ENCODE results near the gene PDC. TPM values are rescaled to one million over a fixed set of nuclear protein-coding genes. Genes with fewer than 3 reads are reported as not detected.
"Not testable (repeated sequence)": the region's sequence is repeated elsewhere in the genome, so short reads cannot be mapped to it uniquely, and the experiment has no call there.

The PDC gene
- total RNA-seq, 2 donors from 2014 or later = not detected

DNA sequence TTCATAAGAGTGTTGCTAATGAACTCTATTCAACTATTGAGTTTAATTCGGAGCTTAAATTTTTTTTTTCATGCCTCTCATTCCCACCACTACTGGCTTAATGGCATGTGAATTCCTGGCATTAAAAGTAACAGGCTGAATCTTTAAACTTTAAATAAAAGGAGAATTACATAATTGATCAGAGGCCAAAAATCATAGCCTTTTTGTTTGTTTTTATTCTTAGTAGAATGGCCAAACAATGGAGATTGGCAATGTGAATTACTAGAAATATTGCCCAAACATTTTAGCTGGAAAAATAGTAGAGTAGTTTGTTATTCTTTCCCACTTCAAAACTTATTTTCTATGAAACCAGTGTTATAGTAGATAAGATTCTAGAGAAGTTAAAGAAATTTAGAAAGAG is 25.1 kb upstream of the PDC start:
- Mint-ChIP-seq H3K27ac (no peak overlapping the region), H3K4me3 (no peak overlapping the region), H3K4me1 (ENCODE audit: low read depth) (no peaks in the 10 kb centered on the region), H3K36me3 (ENCODE audit: insufficient read depth in 2 of 2) (no peaks in the 10 kb centered on the region), H3K9me3 (no peaks in the 10 kb centered on the region), H3K27me3 (ENCODE audit: low read depth) (no peaks in the 10 kb centered on the region)
- no peak for ATAC-seq (replicated peaks in 1 of 2)
- DNase-seq = no peak

DNA sequence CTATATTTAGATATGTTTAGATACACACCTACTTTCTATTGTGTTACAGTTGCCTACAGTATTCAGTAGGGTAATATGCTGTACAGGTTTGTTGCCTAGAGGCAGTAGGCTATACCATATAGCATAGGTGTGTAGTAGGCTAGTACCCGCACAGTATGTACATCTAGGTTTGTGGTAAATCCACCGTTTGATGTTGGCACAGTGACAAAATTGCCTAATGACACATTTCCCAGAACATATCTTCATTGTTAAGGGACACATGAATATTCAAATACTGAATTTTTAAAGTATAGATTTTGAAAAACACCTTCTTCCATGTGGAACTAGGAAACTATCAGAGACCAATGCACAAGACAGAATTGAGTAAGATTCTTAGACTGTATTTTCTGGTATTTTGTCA is 22.6 kb upstream of the PDC start:
- ATAC-seq (replicated peaks in 1 of 2) (no peak), DNase-seq (no peak)
- no peaks in the 10 kb centered on the region for H3K4me1 Mint-ChIP-seq (ENCODE audit: low read depth)
- H3K36me3 Mint-ChIP-seq (ENCODE audit: insufficient read depth in 2 of 2) = no peaks in the 10 kb centered on the region
- H3K27ac Mint-ChIP-seq = no peak overlapping the region
- no peak overlapping the region for H3K4me3 Mint-ChIP-seq
- no peaks in the 10 kb centered on the region for H3K9me3 Mint-ChIP-seq
- H3K27me3 Mint-ChIP-seq (ENCODE audit: low read depth) = no peaks in the 10 kb centered on the region

DNA sequence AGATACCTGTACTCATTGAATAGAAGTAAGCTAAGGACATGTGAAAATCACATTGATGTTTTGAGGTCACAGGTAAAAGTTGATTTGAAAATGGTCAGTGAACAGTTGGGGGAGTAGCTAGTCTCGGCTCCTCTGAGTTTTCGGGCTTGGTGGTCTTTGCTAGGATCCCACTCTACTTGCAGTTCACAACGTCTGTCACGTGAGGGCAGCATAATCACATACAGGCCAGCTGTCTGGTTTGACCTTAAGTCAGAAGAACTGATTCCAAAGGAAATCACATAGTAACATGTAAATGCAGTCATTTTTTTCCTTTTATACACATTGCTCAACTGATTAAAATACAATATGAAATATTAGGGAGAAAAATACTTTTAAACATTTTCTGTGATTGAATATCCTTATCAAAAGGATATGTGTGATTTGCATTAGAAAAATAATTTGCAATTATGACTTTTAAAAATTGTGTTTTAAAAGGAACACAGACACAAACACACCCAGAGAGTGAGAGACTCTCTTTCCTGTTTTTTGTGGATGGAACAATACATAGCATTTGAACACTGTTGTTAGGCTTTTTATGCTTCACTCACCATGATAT is 21.8 kb upstream of the PDC start:
- Mint-ChIP-seq H3K36me3 (ENCODE audit: insufficient read depth in 2 of 2) (no peaks in the 10 kb centered on the region), H3K27ac (no peak overlapping the region)
- ATAC-seq (replicated peaks in 1 of 2) = peak; percentile 51 to 61

DNA sequence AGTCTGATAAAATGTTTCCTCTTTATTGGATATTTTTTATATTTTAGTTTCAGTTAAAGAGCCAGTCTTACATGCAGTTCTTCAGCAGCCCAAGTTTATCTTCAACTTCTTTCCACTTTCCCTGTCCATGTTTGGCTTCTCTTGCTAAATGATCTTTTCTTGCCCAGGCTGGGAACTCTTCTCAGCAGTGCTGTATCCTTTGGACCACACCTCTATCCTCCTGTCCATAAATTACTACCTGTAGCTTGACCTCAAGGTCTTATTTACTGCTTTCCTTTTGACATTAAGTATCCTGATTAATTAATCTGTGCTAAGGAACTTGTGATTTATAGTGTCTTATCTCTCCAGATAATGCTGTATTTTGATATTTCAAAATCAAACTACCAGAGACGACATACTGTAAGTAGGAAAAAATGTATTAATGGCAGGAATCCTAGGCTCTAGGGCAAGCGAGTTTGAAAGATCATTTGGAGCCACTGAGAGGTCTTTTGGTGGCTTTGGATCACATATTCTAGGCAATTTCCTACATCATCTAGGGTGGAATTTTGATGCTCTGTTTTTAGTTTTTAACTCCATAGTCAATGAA is 20.5 kb upstream of the PDC start:
- no peaks in the 10 kb centered on the region for H3K4me1 Mint-ChIP-seq (ENCODE audit: low read depth)
- H3K27ac Mint-ChIP-seq = no peak overlapping the region
- ATAC-seq (replicated peaks in 1 of 2) (no peak), DNase-seq (no peak)
- no peak overlapping the region for H3K4me3 Mint-ChIP-seq
- no peaks in the 10 kb centered on the region for H3K27me3 Mint-ChIP-seq (ENCODE audit: low read depth)
- H3K9me3 Mint-ChIP-seq = no peaks in the 10 kb centered on the region
- no peaks in the 10 kb centered on the region for H3K36me3 Mint-ChIP-seq (ENCODE audit: insufficient read depth in 2 of 2)

More for the DNA sequence above, 21.8 kb upstream of the PDC start:
- no peaks in the 10 kb centered on the region for H3K9me3 Mint-ChIP-seq
- no peaks in the 10 kb centered on the region for H3K4me1 Mint-ChIP-seq (ENCODE audit: low read depth)
- no peaks in the 10 kb centered on the region for H3K27me3 Mint-ChIP-seq (ENCODE audit: low read depth)
- peak; percentile 56 to 65 for DNase-seq
- H3K4me3 Mint-ChIP-seq = no peak overlapping the region

DNA sequence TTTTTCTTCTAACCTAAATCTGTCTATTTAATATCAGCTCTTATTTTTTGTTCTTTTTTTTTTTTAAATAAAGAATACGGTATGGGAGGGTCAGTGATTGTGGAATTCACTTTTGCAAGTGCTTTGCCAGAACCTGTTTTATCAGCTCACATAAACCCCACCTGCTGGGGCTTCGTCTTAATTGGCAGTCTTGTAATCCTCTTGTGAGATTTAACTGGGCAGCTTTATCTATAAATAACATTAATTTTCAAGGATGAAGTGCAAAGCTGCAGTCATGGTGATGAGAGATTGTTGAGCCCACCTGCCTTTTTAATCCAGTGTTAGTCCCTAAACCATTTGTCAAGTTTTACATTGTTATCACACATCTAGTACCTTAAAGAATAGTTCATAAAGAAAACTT is 18.2 kb upstream of the PDC start:
- Mint-ChIP-seq H3K27me3 (ENCODE audit: low read depth) (no peaks in the 10 kb centered on the region), H3K4me1 (ENCODE audit: low read depth) (no peaks in the 10 kb centered on the region)

DNA sequence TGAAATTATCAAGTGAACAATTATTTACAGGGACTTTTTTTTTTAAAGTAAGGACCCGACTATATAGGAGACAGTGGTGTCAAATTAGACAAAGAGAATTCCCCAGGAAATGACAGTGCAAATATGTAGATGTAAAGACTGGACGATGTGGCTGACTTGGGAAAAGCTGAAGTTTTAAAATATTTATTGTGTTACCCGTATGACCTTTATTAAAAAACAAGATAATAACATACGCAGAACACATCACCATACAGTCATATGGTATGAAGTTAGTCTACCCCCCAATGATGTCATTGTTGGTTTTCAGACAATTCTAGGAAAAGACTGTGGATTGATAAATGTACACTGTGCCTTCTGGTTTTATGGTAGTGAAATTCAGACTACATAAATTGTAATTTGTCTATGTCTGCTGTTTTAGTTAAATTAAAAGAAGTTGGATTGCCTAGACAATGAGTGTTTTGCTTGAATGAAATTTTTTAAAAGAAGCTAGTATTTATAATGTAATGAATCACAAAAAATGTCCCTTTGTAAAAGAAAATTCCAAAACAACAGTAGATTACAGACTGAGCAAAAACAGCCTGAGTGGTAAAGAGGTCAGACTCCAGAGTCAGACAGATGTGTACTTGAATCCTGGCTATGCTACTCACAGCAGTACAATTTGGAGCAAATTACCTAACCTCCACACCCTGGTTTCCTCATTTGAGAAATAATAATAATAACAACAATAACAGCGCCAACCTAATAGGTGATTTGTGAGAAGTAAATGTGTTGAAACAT is 15.5 kb upstream of the PDC start:
- no peak for ATAC-seq (replicated peaks in 1 of 2)
- Mint-ChIP-seq H3K27ac (no peak overlapping the region), H3K4me1 (ENCODE audit: low read depth) (no peaks in the 10 kb centered on the region), H3K9me3 (no peaks in the 10 kb centered on the region), H3K4me3 (no peak overlapping the region), H3K27me3 (ENCODE audit: low read depth) (no peaks in the 10 kb centered on the region), H3K36me3 (ENCODE audit: insufficient read depth in 2 of 2) (no peaks in the 10 kb centered on the region)
- DNase-seq = no peak

More for the DNA sequence above, 18.2 kb upstream of the PDC start:
- ATAC-seq (replicated peaks in 1 of 2) (no peak), DNase-seq (no peak)
- no peaks in the 10 kb centered on the region for H3K36me3 Mint-ChIP-seq (ENCODE audit: insufficient read depth in 2 of 2)
- H3K9me3 Mint-ChIP-seq = no peaks in the 10 kb centered on the region
- no peak overlapping the region for H3K27ac Mint-ChIP-seq
- no peak overlapping the region for H3K4me3 Mint-ChIP-seq

DNA sequence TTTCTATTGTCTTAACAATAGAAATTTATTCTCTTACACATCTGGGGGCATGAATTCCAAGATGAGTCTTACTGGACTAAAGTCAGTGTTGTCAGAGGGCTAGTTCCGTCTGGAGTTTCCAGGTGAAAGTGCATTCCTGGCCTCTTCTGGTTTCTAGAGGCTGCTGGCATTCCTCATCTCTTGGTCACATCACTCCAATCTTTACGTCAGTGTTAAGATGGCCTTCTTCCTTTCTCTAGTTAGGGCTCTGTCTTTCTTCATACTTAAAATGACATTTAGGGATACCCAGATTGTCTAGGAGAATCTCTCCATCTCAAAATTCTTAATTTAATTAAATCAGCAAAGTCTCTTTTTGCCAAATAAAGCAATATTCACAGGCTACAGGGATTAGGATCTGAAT is 13.3 kb upstream of the PDC start:
- DNase-seq (no peak), ATAC-seq (replicated peaks in 1 of 2) (no peak)
- Mint-ChIP-seq H3K4me3 (no peak overlapping the region), H3K36me3 (ENCODE audit: insufficient read depth in 2 of 2) (no peaks in the 10 kb centered on the region), H3K27ac (no peak overlapping the region), H3K9me3 (no peaks in the 10 kb centered on the region), H3K4me1 (ENCODE audit: low read depth) (no peaks in the 10 kb centered on the region), H3K27me3 (ENCODE audit: low read depth) (no peaks in the 10 kb centered on the region)

DNA sequence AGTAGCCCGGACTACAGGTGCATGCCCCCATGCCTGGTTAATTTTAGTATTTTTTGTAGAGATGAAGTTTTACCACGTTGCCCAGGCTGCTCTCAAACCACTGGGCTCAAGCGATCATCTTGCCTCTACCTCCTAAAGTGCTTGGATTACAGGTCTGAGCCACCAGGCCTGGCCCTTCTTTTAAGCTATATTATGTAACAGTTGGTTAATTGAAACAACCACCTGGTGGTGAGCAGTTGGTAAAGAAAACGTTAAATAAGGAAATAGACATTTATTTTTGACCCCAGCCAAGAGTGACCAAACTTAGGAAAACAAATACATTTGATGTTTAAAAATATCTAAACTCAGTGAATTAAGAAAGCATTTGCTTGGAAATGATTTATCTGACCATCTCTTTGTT is 12.1 kb upstream of the PDC start:
- Mint-ChIP-seq H3K27ac (no peak overlapping the region), H3K9me3 (no peaks in the 10 kb centered on the region), H3K4me3 (no peak overlapping the region), H3K36me3 (ENCODE audit: insufficient read depth in 2 of 2) (no peaks in the 10 kb centered on the region), H3K4me1 (ENCODE audit: low read depth) (no peaks in the 10 kb centered on the region), H3K27me3 (ENCODE audit: low read depth) (no peaks in the 10 kb centered on the region)
- ATAC-seq (replicated peaks in 1 of 2) = no peak
- DNase-seq = no peak

DNA sequence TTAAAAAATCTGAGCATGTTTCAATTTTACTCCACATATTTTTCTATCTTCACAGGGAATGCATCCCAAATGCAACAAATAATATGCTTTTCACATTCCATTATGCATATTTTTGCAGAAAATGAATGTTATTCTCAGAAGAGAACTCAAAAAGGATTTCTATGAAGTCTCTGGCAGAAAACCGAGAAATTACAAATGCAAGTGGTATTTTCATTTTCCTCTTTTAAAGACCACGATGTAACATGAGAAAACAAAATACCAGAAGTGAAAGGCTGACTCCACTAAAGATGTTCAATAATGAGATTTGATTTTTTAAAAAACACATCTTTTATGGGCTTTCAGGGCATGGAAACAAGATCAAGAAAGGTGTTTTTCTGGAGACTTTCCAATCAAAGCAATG is 5.0 kb upstream of the PDC start:
- Mint-ChIP-seq H3K4me3 (no peak overlapping the region), H3K27me3 (ENCODE audit: low read depth) (peaks cover 13% of the 10 kb centered on the region), H3K27ac (no peak overlapping the region)

DNA sequence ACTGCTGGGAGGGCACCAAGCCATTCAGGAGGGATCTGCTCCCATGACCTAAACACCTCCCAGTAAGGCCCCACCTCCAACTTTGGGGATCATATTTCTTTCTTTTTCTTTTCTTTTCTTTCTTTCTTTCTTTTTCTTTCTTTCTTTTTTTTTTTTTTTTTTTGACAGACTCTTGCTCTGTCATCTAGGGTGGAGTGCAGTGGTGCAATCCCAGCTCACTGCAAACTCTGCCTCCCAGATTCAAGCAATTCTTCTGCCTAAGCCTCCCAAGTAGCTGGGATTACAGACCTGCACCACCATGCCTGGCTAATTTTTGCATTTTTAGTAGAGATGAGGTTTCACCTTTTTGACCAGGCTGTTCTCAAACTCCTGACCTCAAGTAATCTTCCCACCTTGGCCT is 4.6 kb upstream of the PDC start:
- ATAC-seq (replicated peaks in 1 of 2) = not testable (repeated sequence)

More for the DNA sequence above, 5.0 kb upstream of the PDC start:
- Mint-ChIP-seq H3K9me3 (peaks cover 0 to 2% of the 10 kb centered on the region in 2 donors), H3K4me1 (ENCODE audit: low read depth) (no peaks in the 10 kb centered on the region), H3K36me3 (ENCODE audit: insufficient read depth in 2 of 2) (peaks cover 0 to 1% of the 10 kb centered on the region in 2 donors)
- no peak for ATAC-seq (replicated peaks in 1 of 2)
- no peak for DNase-seq

DNA sequence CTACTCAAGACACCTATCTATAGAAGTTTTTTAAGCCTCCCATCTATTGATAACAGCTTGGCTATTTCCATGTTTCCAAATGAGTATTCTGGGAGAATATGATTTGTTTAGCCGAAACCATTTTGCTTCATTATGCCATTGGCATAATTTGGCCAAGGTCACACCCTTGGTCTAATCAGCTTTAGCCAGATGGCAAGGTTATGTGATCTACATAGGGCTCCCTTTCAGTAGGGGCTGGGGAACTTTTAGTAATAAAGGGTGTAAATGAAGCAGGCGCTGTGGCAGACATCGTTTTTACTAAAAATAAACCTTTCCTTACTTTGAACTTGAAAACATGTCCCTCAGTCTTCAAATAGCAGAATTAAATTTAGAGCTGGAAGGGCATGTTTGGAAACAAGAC is 3.0 kb upstream of the PDC start:
- no peak overlapping the region for H3K4me3 Mint-ChIP-seq
- H3K36me3 Mint-ChIP-seq (ENCODE audit: insufficient read depth in 2 of 2) = peaks cover 0 to 1% of the 10 kb centered on the region in 2 donors
- DNase-seq (no peak), ATAC-seq (replicated peaks in 1 of 2) (no peak)
- peaks cover 0 to 2% of the 10 kb centered on the region in 2 donors for H3K9me3 Mint-ChIP-seq
- H3K27ac Mint-ChIP-seq = no peak overlapping the region
- H3K4me1 Mint-ChIP-seq (ENCODE audit: low read depth) = no peaks in the 10 kb centered on the region
- H3K27me3 Mint-ChIP-seq (ENCODE audit: low read depth) = peaks cover 13% of the 10 kb centered on the region

More for the DNA sequence above, 4.6 kb upstream of the PDC start:
- peaks cover 13% of the 10 kb centered on the region for H3K27me3 Mint-ChIP-seq (ENCODE audit: low read depth)
- not testable (repeated sequence) for H3K27ac Mint-ChIP-seq; H3K4me1 Mint-ChIP-seq (ENCODE audit: low read depth); H3K36me3 Mint-ChIP-seq (ENCODE audit: insufficient read depth in 2 of 2); DNase-seq; H3K9me3 Mint-ChIP-seq; H3K4me3 Mint-ChIP-seq

DNA sequence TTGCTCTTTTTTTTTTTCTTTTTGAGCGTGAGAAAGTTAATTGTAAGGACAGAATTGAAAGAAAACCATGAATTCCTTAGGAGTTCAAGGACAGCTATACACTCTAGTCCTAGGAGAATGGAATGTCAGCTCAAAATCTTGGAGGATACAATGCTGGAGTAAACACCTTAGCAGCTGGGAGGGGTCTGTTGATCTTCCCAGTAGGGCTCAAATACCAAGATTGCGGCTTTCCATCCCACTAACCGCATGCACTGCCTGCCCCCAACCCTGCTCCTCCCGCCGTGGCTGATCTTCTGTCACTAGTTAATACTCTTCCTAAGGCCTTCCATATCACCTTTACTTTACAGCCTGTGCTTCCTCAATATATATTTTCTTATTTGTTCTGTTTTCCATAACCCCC is 2.6 kb upstream of the PDC start:
- peaks cover 0 to 2% of the 10 kb centered on the region in 2 donors for H3K9me3 Mint-ChIP-seq
- H3K4me3 Mint-ChIP-seq = no peak overlapping the region
- H3K4me1 Mint-ChIP-seq (ENCODE audit: low read depth) = no peaks in the 10 kb centered on the region
- peaks cover 13% of the 10 kb centered on the region for H3K27me3 Mint-ChIP-seq (ENCODE audit: low read depth)
- DNase-seq (no peak), ATAC-seq (replicated peaks in 1 of 2) (no peak)
- H3K36me3 Mint-ChIP-seq (ENCODE audit: insufficient read depth in 2 of 2) = peaks cover 0 to 1% of the 10 kb centered on the region in 2 donors
- H3K27ac Mint-ChIP-seq = no peak overlapping the region

DNA sequence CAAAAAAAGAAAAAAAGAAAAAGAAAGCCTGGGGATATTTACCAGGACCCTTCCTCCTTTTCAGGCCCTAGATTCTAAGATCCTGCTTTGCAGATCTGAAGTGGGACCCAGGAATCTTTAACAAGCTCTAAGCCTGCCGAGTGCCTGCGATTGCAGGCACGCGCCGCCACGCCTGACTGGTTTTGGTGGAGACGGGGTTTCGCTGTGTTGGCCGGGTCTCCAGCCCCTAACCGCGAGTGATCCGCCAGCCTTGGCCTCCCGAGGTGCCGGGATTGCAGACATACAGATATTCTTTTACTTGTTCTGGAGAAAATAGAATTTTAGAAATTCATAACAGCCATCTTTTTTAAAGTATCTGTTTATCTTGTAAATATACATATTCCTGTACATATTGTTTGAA is 1.8 kb downstream of the PDC start:
- not testable (repeated sequence) for H3K4me1 Mint-ChIP-seq (ENCODE audit: low read depth); H3K27ac Mint-ChIP-seq; DNase-seq; ATAC-seq (replicated peaks in 1 of 2); H3K4me3 Mint-ChIP-seq; H3K27me3 Mint-ChIP-seq (ENCODE audit: low read depth); H3K9me3 Mint-ChIP-seq; H3K36me3 Mint-ChIP-seq (ENCODE audit: insufficient read depth in 2 of 2)
